DND-41 (cell line): ENCODE results near the gene STAG3.
"Not testable (repeated sequence)": the region's sequence is repeated elsewhere in the genome, so short reads cannot be mapped to it uniquely, and the experiment has no call there.

Experiments used
- ATAC-seq: fragments of 200-7000 bp; cut with Tn5 transposase; 3 replicates; pipeline ENCODE4 v1.9.1; 2021; ENCODE audit warnings: low read depth; ENCODE audit not compliant: insufficient read depth
- DNase-seq: peaks from one replicate; pipeline ENCODE4 v3.0.0-alpha.2; 2020
- H2AFZ ChIP-seq: 2 replicates; pipeline ENCODE4 v1.6.0; 2012; ENCODE audit warnings: low read depth, low read length
- H3K27ac ChIP-seq: 2 replicates; pipeline ENCODE4 v1.5.1; 2012; ENCODE audit warnings: low read length, inconsistent platforms
- H3K27me3 ChIP-seq: fragments of 200-600 bp; sonication (generic); 2 replicates; pipeline ENCODE4 v1.6.0; 2012; ENCODE audit warnings: low read length, mild to moderate bottlenecking, inconsistent platforms; ENCODE audit not compliant: insufficient read depth, poor library complexity
- H3K36me3 ChIP-seq: 2 replicates; pipeline ENCODE4 v1.5.1; 2012; ENCODE audit warnings: low read length, inconsistent platforms; ENCODE audit not compliant: insufficient read depth
- H3K4me1 ChIP-seq: 2 replicates; pipeline ENCODE4 v1.5.1; 2012; ENCODE audit warnings: mild to moderate bottlenecking, low read length; ENCODE audit not compliant: insufficient read depth
- H3K4me2 ChIP-seq: 2 replicates; pipeline ENCODE4 v1.6.0; 2012; ENCODE audit warnings: mild to moderate bottlenecking, moderate library complexity, low read length, inconsistent platforms; ENCODE audit not compliant: insufficient read depth
- H3K4me3 ChIP-seq, 2 experiments: fragments of 200-600 bp in 1 of 2; shearing (Covaris generic) in 1 of 2; 2 replicates each; pipeline ENCODE4 v1.5.1; 2012 to 2016; ENCODE audit warnings: inconsistent platforms in 2 of 2, low read length in 2 of 2, mild to moderate bottlenecking in 2 of 2, low read depth in 1 of 2, moderate library complexity in 1 of 2
- H3K79me2 ChIP-seq: 2 replicates; pipeline ENCODE4 v1.6.0; 2012; ENCODE audit warnings: low read length, inconsistent platforms; ENCODE audit not compliant: insufficient read depth
- H3K9ac ChIP-seq: 2 replicates; pipeline ENCODE4 v1.6.0; 2012; ENCODE audit warnings: low read depth, mild to moderate bottlenecking, inconsistent platforms, low read length, moderate library complexity
- H3K9me3 ChIP-seq: 2 replicates; pipeline ENCODE4 v1.5.1; 2012; ENCODE audit warnings: low read length, moderate library complexity, mild to moderate bottlenecking, inconsistent platforms; ENCODE audit not compliant: insufficient read depth, severe bottlenecking
- H4K20me1 ChIP-seq: 2 replicates; pipeline ENCODE4 v1.6.0; 2012; ENCODE audit warnings: low read length; ENCODE audit not compliant: insufficient read depth
- CTCF ChIP-seq: IDR thresholded peaks from 2 replicates; pipeline ENCODE4 v1.5.1; 2012; ENCODE audit warnings: borderline replicate concordance, low read length, moderate library complexity, mild to moderate bottlenecking; ENCODE audit not compliant: poor library complexity, severe bottlenecking; ENCODE audit errors: extremely low read depth
- EZH2 ChIP-seq: IDR thresholded peaks from 3 replicates; pipeline ENCODE4 v1.6.1; 2012; ENCODE audit warnings: borderline replicate concordance, low read depth, mild to moderate bottlenecking, moderate library complexity, low read length, inconsistent platforms; ENCODE audit not compliant: severe bottlenecking

Gene STAG3

DNA sequence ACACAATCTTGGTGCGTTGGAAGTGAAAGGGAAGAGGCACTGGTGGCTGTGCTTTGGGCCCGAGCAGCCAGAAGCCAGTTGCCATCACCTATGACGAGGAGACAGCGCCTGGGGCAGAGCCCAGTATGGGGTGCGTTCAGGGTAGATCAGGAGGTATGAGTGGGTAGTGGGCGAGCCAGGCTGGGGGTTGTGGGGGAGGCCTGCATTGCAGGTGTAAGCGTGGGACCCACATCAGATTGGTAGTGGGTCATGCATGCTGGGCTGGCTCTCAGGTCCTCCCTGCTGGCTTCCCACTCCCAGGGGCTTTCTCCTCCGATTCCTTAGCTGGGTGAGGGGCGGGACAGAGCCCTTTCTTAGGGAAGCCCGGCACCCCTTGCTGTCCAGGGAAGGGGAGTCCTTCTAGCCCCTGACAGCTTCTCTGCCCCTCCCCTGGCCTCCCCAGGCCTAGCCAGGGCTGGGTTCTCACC, 41.6 kb downstream of the STAG3 start:
- no peak overlapping the region; the same call in 1 of the 2 replicates for H3K27ac ChIP-seq
- peaks cover 28% of the 10 kb centered on the region for H3K4me1 ChIP-seq
- H3K9ac ChIP-seq: no peak overlapping the region
- H2AFZ ChIP-seq: no peak overlapping the region
- no peak overlapping the region for H3K4me2 ChIP-seq
- no peak for ATAC-seq
- no peaks in the 10 kb centered on the region for H3K27me3 ChIP-seq
- peaks cover 39% of the 10 kb centered on the region for H3K36me3 ChIP-seq
- no peaks in the 10 kb centered on the region; the same call in 1 of the 2 replicates for H4K20me1 ChIP-seq
- no peak for DNase-seq
- TF ChIP-seq CTCF (no peak), EZH2 (no peak)
- H3K4me3 ChIP-seq: no peak overlapping the region
- no peaks in the 10 kb centered on the region for H3K9me3 ChIP-seq
- no peaks in the 10 kb centered on the region for H3K79me2 ChIP-seq

DNA sequence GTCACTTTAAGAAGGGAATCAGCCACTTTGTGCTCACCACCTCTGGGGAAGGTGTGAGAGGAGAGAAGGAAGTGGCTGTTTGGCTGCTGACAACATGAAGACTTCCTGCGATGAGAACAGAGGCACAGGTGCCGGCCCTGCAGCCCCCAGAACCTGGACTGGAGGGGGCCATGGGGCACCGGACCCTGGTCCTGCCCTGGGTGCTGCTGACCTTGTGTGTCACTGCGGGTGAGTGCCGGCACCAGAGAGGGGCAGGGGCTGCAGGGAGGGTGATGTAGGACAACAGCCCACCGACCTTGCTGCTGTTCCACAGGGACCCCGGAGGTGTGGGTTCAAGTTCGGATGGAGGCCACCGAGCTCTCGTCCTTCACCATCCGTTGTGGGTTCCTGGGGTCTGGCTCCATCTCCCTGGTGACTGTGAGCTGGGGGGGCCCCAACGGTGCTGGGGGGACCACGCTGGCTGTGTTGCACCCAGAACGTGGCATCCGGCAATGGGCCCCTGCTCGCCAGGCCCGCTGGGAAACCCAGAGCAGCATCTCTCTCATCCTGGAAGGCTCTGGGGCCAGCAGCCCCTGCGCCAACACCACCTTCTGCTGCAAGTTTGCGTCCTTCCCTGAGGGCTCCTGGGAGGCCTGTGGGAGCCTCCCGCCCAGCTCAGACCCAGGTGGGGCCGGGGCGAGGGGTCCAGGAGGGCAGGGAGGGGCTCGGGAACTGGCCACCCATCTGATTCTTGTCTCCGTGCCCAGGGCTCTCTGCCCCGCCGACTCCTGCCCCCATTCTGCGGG, 42.3 kb downstream of the STAG3 start, which contains the start of gene PVRIG:
PVRIG (plus strand) TSS at position 149 of the 785 bp plus-strand sequence; CDS start at position 171, 22 bp downstream.
- DNase-seq (peak; percentile 43), ATAC-seq (peak; percentile 25; the same call in 1 of the 3 replicates)
- not testable (repeated sequence) for H3K79me2 ChIP-seq, H3K4me2 ChIP-seq, H2AFZ ChIP-seq, H3K4me3 ChIP-seq, H3K27me3 ChIP-seq, H3K9me3 ChIP-seq, H4K20me1 ChIP-seq
- peaks cover 42% of the 10 kb centered on the region for H3K36me3 ChIP-seq
- peaks cover 28% of the 10 kb centered on the region for H3K4me1 ChIP-seq
- peak within 1 kb of the TSS; percentile 36 for H3K9ac ChIP-seq
- H3K27ac ChIP-seq: peak within 1 kb of the TSS; percentile 79

DNA sequence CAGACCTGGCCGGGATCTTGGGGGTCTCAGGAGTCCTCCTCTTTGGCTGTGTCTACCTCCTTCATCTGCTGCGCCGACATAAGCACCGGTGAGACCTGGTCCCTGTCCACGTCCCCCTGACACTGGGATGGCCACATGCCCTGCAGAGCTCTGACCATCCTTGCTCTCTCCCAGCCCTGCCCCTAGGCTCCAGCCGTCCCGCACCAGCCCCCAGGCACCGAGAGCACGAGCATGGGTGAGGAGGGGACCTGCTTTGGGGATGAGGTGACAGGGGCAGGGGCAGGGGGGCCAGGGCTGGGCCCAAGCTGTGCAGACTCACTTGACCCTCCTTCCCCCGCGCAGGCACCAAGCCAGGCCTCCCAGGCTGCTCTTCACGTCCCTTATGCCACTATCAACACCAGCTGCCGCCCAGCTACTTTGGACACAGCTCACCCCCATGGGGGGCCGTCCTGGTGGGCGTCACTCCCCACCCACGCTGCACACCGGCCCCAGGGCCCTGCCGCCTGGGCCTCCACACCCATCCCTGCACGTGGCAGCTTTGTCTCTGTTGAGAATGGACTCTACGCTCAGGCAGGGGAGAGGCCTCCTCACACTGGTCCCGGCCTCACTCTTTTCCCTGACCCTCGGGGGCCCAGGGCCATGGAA, 43.0 kb downstream of the STAG3 start:
- DNase-seq (peak; percentile 19), ATAC-seq (peak; percentile 18)
- H3K9me3 ChIP-seq: no peaks in the 10 kb centered on the region
- H2AFZ ChIP-seq: no peak overlapping the region
- peaks cover 28% of the 10 kb centered on the region for H3K4me1 ChIP-seq
- H4K20me1 ChIP-seq: no peaks in the 10 kb centered on the region; the same call in 1 of the 2 replicates
- peaks cover 42% of the 10 kb centered on the region for H3K36me3 ChIP-seq
- H3K27me3 ChIP-seq: no peaks in the 10 kb centered on the region
- peak overlapping the region; percentile 36 for H3K9ac ChIP-seq
- TF ChIP-seq EZH2 (no peak), CTCF (no peak)
- no peak overlapping the region for H3K4me2 ChIP-seq
- peak overlapping the region; percentile 79 for H3K27ac ChIP-seq
- H3K79me2 ChIP-seq: no peaks in the 10 kb centered on the region
- no peak overlapping the region for H3K4me3 ChIP-seq

- DNase-seq (peak; percentile 73), ATAC-seq (peak; percentile 65)
- peaks cover 28% of the 10 kb centered on the region for H3K4me1 ChIP-seq
- H3K27ac ChIP-seq: peak overlapping the region; percentile 79
- TF ChIP-seq EZH2 (no peak), CTCF (no peak)
- H3K27me3 ChIP-seq: no peaks in the 10 kb centered on the region
- peaks cover 42% of the 10 kb centered on the region for H3K36me3 ChIP-seq
- H3K4me3 ChIP-seq: no peak overlapping the region
- H3K9me3 ChIP-seq: no peaks in the 10 kb centered on the region
- H2AFZ ChIP-seq: no peak overlapping the region
- H3K4me2 ChIP-seq: no peak overlapping the region
- H4K20me1 ChIP-seq: no peaks in the 10 kb centered on the region; the same call in 1 of the 2 replicates
- H3K9ac ChIP-seq: peak overlapping the region; percentile 39
- H3K79me2 ChIP-seq: no peaks in the 10 kb centered on the region
Measured at GRCh38 chr7:100221231-100221718, 43.6 kb downstream of the STAG3 start.
